ENCODE measurements around the gene ANP32B.

ANP32B gene

GRCh38 chr9:98050351-98050750 lies 67.2 kb downstream of the ANP32B start:
- Histone ChIP-seq H3K4me3 (ENCODE audit: low read depth, low read length, poor library complexity, severe bottlenecking) (no peak overlapping the region), H3K79me2 (ENCODE audit: insufficient read depth, low read length) (no peaks in the 10 kb centered on the region), H3K27ac (ENCODE audit: low read depth, low read length, poor library complexity, severe bottlenecking) (no peak overlapping the region), H3K9ac (ENCODE audit: low read length) (no peak overlapping the region), H3K27me3 (ENCODE audit: insufficient read depth, low read length) (no peaks in the 10 kb centered on the region), H3K36me3 (ENCODE audit: insufficient read depth, low read length) (peaks cover 20% of the 10 kb centered on the region), H2AFZ (ENCODE audit: low read length) (no peak overlapping the region), H4K20me1 (ENCODE audit: insufficient read depth, low read length) (no peaks in the 10 kb centered on the region), H3K9me2 (ENCODE audit: low read depth, low read length) (no peaks in the 10 kb centered on the region), H3F3A (ENCODE audit: insufficient read depth, low read length) (no peaks in the 10 kb centered on the region), H3K4me1 (ENCODE audit: insufficient read depth, low read length, severe bottlenecking) (peaks cover 25% of the 10 kb centered on the region), H3K4me2 (ENCODE audit: low read length) (no peak overlapping the region), H3K9me3 (ENCODE audit: low read length) (peaks cover 4% of the 10 kb centered on the region; the same call in 1 of the 2 replicates)
- TF ChIP-seq CTCF (IDR thresholded peaks at IDR 0.05; ENCODE audit: low read length) (no peak), EZH2 (IDR thresholded peaks at IDR 0.05; ENCODE audit: borderline replicate concordance, low read length) (no peak)

- Histone ChIP-seq H3F3A (ENCODE audit: insufficient read depth, low read length) (no peaks in the 10 kb centered on the region), H3K27ac (ENCODE audit: low read depth, low read length, poor library complexity, severe bottlenecking) (no peak overlapping the region), H3K9ac (ENCODE audit: low read length) (no peak overlapping the region), H3K27me3 (ENCODE audit: insufficient read depth, low read length) (no peaks in the 10 kb centered on the region), H3K79me2 (ENCODE audit: insufficient read depth, low read length) (no peaks in the 10 kb centered on the region), H4K20me1 (ENCODE audit: insufficient read depth, low read length) (no peaks in the 10 kb centered on the region), H3K4me1 (ENCODE audit: insufficient read depth, low read length, severe bottlenecking) (peaks cover 25% of the 10 kb centered on the region), H3K4me2 (ENCODE audit: low read length) (no peak overlapping the region), H3K4me3 (ENCODE audit: low read depth, low read length, poor library complexity, severe bottlenecking) (no peak overlapping the region), H3K36me3 (ENCODE audit: insufficient read depth, low read length) (0 out of 2 replicates have a peak, but pooled peaks cover 4% of the 10 kb centered on the region), H2AFZ (ENCODE audit: low read length) (no peak overlapping the region), H3K9me3 (ENCODE audit: low read length) (no peaks in the 10 kb centered on the region), H3K9me2 (ENCODE audit: low read depth, low read length) (no peaks in the 10 kb centered on the region)
- TF ChIP-seq CTCF (IDR thresholded peaks at IDR 0.05; ENCODE audit: low read length) = no peak
- TF ChIP-seq EZH2 (IDR thresholded peaks at IDR 0.05; ENCODE audit: borderline replicate concordance, low read length) = no peak
These were observed 71.3 kb downstream of the ANP32B start for GRCh38 chr9:98054376-98054951.

GRCh38 chr9:98056269-98057137 lies 73.4 kb downstream of the ANP32B start, which contains the start of gene NANS:
Gene NANS (plus strand): TSS chr9:98056732. CDS start chr9:98056809, 77 bp downstream.
- Histone ChIP-seq H3K79me2 (ENCODE audit: insufficient read depth, low read length) (no peaks in the 10 kb centered on the region), H4K20me1 (ENCODE audit: insufficient read depth, low read length) (no peaks in the 10 kb centered on the region), H3K4me1 (ENCODE audit: insufficient read depth, low read length, severe bottlenecking) (peaks cover 25% of the 10 kb centered on the region), H3K27ac (ENCODE audit: low read depth, low read length, poor library complexity, severe bottlenecking) (peak within 1 kb of the TSS; percentile 42), H3K4me2 (ENCODE audit: low read length) (peak within 1 kb of the TSS; percentile 95), H3K9me2 (ENCODE audit: low read depth, low read length) (no peaks in the 10 kb centered on the region), H3K9me3 (ENCODE audit: low read length) (no peaks in the 10 kb centered on the region), H3K27me3 (ENCODE audit: insufficient read depth, low read length) (no peaks in the 10 kb centered on the region), H2AFZ (ENCODE audit: low read length) (peak within 1 kb of the TSS; percentile 17; the same call in 1 of the 2 replicates), H3F3A (ENCODE audit: insufficient read depth, low read length) (no peaks in the 10 kb centered on the region), H3K4me3 (ENCODE audit: low read depth, low read length, poor library complexity, severe bottlenecking) (peak within 1 kb of the TSS; percentile 76), H3K9ac (ENCODE audit: low read length) (peak within 1 kb of the TSS; percentile 70), H3K36me3 (ENCODE audit: insufficient read depth, low read length) (peaks cover 9% of the 10 kb centered on the region; the same call in 1 of the 2 replicates)
- TF ChIP-seq EZH2 (IDR thresholded peaks at IDR 0.05; ENCODE audit: borderline replicate concordance, low read length) = no peak
- TF ChIP-seq CTCF (IDR thresholded peaks at IDR 0.05; ENCODE audit: low read length) = no peak

Data from OCI-LY1 (cell line).